Stimulated activated CD8-positive, alpha-beta memory T cell treated with anti-CD3 and anti-CD28 coated beads, Interleukin-12 subunit alpha, Interleukin-12 subunit beta, amount 100 ng/mL, for 24 hours (primary cell): ENCODE measurements around the gene CASP2.
A peak's percentile ranks its signal among the peaks of the same experiment; 100 is the strongest.

Experiments
- DNase-seq: peaks from one replicate; pipeline ENCODE4 v3.0.0-alpha.2; 2020; ENCODE audit errors: extremely low read depth

CASP2 gene

GRCh38 chr7:143295870-143296269 is 7.7 kb downstream of the CASP2 start:
- DNase-seq: no peak

DNA sequence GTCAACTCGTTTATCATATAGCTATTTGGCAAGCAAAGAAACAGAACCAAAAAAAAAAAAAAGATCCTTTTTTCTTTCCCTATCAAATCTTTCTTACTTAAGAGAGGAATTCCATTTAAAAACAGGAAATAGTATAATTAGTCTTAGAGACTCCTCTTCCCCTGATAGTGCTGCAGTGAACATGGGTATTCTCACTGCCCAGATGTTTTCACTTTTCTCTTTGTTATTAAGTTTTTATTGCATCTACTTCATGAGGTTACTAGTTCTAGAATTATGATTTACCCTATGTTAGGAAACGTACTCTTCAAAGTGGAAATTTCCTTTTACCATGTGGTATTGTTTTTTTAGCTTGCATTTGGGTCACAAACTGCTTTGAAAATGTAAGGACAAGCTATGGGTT is 8.5 kb downstream of the CASP2 start:
- DNase-seq: no peak

DNA sequence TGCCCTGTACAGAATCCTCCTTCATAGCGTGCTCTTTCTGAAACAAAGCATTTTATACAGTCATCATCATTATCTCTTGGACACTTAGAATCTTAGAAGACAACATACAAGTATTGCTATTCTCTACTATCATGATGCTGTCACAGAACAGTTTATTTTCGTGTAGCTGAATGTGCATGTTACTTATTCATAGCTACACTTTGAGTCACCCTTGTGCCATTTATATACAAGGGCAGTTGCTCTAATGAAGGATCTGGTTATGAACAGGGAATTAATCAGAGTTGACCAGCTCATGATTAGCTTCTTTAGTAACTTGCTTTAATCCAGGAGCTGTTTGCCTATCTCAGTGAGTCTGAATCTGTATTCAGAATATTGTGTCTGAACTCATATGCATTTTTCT is 11.2 kb downstream of the CASP2 start:
- no peak for DNase-seq

GRCh38 chr7:143299840-143300239 is 11.7 kb downstream of the CASP2 start:
- DNase-seq: no peak

- no peak for DNase-seq
These were observed 13.1 kb downstream of the CASP2 start for GRCh38 chr7:143300959-143301935.

DNA sequence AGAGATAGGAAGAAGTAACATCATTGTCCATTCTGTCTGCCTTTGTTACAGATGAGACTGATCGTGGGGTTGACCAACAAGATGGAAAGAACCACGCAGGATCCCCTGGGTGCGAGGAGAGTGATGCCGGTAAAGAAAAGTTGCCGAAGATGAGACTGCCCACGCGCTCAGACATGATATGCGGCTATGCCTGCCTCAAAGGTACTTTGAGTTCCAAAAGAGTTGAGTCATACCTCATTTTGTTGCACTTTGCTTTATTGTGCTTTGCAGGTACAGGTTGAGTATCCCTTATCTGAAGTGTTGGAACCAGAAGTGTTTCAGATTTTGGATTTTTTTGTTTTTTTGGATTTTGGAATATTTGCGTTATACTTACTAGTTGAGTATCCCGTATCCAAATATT is 15.6 kb downstream of the CASP2 start:
- no peak for DNase-seq

GRCh38 chr7:143304938-143305337 is 16.8 kb downstream of the CASP2 start:
- DNase-seq: no peak

DNA sequence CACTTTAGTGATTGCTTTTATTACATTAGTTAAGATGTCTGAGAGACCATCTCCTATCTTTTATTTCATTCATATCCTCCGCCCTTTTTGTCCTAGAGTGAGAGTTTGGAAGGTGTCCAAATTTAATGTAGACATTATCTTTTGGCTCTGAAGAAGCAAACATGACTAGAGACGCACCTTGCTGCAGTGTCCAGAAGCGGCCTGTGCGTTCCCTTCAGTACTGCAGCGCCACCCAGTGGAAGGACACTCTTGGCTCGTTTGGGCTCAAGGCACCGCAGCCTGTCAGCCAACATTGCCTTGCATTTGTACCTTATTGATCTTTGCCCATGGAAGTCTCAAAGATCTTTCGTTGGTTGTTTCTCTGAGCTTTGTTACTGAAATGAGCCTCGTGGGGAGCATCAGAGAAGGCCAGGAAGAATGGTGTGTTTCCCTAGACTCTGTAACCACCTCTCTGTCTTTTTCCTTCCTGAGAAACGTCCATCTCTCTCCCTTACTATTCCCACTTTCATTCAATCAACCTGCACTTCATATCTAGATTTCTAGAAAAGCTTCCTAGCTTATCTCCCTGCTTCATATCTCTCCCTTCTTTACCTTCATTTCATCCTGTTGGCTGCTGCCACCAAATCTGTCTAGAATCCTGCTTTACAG is 17.4 kb downstream of the CASP2 start:
- peak; percentile 26 for DNase-seq

DNA sequence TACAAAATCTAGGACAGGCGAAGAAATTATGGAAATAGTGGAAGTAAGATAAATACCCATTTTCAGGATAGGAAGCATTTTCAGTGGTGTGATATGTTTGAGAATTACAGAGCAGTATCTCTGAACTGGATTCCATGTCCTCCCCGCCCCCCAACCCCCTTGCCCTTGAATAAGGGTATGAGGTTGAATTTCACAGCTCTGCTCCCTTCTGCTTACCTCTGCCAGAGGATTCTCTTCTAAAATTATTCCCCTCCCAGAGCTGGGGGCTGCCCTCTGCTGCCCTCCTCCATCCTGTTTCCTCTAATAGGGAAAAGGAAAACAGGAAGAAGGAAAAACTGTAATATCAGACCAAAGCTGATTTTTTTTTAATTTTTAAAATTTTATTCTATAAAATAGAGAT is 20.5 kb downstream of the CASP2 start:
- no peak for DNase-seq

DNA sequence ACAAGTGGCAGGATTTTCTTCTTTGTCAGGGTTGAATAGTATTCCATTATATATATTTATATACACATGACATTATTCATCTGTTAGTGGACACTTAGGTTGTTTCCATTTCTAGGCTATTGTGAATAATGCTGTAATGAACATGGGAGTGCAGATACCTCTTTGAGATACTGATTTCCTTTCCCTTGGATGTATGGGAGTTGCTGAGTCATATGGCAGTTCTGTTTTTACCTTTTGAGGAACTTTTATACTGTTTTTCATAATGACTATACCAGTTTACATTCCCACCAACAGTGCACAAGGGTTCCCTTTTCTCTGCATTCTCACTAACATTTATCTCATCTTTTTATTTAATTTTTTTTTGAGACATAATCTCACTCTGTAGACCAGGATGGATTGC is 26.0 kb downstream of the CASP2 start:
- no peak for DNase-seq

DNA sequence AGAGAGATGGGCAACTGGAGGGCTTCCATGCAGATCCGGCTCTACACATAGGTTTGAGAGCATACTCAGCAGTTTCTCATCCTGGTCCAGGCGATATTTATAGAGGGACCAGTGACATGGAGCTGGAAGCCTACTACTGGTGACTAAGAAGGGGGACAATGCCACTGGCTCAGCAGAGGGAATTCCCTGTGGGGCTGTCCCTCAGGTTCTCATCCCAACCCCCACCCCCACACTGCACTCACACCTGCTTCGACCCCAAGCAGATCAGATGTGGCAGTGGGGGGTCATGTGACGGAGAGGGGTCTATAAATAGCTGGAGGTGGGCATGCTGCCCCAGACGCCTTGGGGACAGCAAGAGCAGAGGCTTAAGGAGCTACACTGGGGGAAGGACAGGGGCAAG is 27.6 kb downstream of the CASP2 start, which contains the start of gene CLCN1:
Gene CLCN1, plus strand, starts transcription at position 336 of the 400 bp plus-strand sequence. CDS start 102 bp downstream, outside the sequence.
- no peak for DNase-seq

- DNase-seq: no peak
These were observed 28.3 kb downstream of the CASP2 start for GRCh38 chr7:143316492-143316891.

GRCh38 chr7:143318661-143319060 is 30.5 kb downstream of the CASP2 start:
- DNase-seq: no peak

DNA sequence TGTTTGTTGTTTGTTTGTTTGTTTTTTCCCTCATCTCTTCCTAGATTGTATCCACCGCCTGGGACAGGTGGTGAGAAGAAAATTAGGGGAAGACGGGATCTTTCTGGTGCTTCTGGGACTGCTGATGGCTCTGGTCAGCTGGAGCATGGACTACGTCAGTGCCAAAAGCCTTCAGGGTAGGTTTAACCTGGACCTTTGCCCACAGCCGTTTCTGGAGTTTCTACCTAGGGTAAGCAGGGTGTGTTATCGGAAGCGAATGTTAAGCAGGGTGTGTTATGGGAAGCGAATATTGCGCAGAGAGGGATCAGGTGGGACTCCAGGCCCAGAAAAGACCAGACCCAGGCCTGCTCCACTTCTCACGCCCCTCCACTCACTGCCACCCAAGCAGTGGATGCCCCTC is 32.5 kb downstream of the CASP2 start:
- no peak for DNase-seq

- no peak for DNase-seq
These were observed 33.1 kb downstream of the CASP2 start for GRCh38 chr7:143321242-143321641.

- DNase-seq: no peak
These were observed 33.6 kb downstream of the CASP2 start for GRCh38 chr7:143321734-143322133.

DNA sequence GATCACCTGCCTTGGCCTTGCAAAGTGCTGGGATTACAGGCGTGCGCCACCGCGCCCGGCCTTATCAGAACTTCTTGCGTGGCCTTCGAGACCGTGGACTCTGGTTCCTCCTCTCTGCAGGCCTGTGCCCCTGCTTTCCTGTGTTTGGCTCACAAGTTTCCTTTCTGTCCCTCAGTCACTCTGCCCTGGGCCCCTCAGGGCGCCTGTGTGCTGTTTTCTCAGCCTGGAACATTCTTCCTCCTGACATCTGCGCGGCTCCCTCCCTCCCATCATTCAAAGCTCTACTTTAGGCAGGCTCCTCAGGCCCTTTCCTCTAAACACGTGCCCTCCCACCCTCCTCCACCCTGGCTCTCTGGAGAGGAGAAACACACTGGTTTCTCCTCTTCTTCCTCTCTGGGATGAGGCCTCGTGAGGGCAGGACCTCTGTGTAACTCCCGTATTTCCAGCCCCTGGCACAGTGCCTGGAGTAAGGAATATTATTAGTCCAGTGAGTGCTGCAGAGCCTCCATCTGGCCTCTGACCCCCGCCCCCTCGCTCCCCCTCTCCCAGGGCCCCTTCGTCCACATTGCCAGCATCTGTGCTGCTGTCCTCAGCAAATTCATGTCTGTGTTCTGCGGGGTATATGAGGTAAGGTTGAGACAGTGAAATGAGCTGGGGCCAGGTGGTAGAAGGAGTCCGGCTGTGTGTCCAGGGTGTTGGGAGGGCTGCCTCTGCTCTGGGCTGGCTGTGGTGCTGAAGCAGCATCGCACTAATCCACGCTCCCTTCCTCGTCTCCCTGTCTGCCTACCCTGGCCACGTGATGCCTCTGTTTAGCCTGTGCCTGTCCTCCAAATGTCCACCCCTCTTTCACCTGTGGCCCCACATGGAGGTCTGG is 34.8 kb downstream of the CASP2 start:
- DNase-seq: no peak

DNA sequence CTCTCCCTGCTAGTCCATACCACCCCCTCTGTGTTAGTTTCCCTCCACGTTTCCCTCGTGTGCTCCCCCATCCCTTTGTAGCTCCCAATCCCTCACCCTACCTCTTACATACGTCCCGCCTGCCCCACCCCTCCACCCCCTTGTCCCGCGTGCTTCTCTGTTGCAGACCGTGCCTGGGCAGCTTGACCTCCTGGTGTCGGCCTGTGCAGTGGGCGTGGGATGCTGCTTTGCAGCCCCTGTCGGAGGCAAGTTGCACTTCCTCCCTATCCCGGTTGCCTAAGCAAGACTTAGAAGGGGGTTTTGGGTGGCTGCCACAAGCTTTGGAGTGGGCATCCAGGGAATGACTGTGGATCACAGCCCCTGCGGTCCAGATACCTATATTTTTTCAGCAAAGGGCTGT is 35.5 kb downstream of the CASP2 start:
- DNase-seq: no peak

DNA sequence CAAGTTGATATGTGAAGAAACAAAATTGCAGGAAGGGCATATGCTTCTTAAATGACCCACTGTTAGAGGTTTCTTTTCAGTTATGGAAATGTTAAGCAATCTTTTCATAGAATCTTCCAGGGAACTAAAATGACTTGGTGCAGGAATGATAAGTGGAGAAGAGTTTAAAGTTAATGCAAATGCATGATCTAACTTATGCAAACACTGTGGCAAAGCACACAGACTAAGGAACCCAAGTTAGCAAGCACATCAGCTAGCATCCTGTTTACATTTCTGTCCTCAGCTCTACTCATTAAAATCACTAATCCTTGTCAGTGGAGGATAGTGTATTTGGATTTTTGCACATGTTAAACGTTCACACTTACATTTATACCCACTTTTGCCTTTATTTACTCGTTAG is 37.1 kb downstream of the CASP2 start:
- no peak for DNase-seq

DNA sequence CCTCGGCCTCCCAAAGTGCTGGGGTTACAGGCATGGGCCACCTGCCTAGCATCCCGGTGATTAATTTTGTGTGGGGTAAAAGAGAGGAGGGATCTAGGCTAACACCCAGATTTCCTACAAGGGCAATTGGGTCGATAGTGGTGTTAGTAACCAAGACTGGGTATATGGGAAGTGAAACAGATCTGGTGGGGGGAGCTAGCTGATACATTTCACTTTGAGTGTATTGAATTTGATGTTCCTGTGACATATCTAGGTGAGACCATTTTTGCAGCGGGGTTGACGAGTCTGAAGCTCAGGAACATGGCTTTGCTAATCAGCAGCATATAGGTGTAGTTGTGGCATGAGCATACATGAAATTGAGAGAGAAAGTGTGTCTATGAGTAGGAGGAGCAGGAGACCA is 39.8 kb downstream of the CASP2 start:
- DNase-seq: no peak

GRCh38 chr7:143329471-143330170 is 41.5 kb downstream of the CASP2 start:
- no peak for DNase-seq
